ENCODE measurements around the gene KCNAB3.

Gene KCNAB3

DNA sequence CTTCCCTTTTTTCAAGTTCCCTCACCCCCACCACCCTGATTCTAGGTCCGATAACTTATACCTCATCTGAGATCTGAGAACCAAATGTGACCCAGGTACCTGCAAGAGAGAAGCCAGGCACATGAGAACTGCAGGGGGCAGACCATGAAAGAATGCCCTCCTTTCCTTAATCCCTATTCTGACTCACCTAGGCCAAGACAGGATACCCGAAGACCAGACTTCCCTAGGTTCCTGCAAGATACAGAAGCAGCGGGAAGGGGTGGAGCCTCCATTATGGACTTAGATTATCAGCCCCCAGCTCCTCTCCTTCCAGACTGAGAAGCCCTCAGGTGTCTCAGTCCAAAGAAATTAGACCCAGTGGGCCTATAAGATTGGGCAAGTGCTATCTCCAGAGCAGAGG lies 2.1 kb downstream of the KCNAB3 start:
- no peak overlapping the region for H3K27ac Mint-ChIP-seq
- peaks cover 17% of the 10 kb centered on the region for H3K4me1 Mint-ChIP-seq
- peaks cover 8% of the 10 kb centered on the region for H3K36me3 Mint-ChIP-seq (ENCODE audit: low read depth)
- peaks cover 6% of the 10 kb centered on the region for H3K27me3 Mint-ChIP-seq (ENCODE audit: low read depth)
- H3K9me3 Mint-ChIP-seq = no peaks in the 10 kb centered on the region
- TF ChIP-seq, protein P1, sequence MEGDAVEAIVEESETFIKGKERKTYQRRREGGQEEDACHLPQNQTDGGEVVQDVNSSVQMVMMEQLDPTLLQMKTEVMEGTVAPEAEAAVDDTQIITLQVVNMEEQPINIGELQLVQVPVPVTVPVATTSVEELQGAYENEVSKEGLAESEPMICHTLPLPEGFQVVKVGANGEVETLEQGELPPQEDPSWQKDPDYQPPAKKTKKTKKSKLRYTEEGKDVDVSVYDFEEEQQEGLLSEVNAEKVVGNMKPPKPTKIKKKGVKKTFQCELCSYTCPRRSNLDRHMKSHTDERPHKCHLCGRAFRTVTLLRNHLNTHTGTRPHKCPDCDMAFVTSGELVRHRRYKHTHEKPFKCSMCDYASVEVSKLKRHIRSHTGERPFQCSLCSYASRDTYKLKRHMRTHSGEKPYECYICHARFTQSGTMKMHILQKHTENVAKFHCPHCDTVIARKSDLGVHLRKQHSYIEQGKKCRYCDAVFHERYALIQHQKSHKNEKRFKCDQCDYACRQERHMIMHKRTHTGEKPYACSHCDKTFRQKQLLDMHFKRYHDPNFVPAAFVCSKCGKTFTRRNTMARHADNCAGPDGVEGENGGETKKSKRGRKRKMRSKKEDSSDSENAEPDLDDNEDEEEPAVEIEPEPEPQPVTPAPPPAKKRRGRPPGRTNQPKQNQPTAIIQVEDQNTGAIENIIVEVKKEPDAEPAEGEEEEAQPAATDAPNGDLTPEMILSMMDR (IDR thresholded peaks at IDR 0.05; ENCODE audit: unreplicated experiment in 3 of 3) = no peak
- H3K4me3 Mint-ChIP-seq = peak overlapping the region; percentile 64 to 78 (median 70)

DNA sequence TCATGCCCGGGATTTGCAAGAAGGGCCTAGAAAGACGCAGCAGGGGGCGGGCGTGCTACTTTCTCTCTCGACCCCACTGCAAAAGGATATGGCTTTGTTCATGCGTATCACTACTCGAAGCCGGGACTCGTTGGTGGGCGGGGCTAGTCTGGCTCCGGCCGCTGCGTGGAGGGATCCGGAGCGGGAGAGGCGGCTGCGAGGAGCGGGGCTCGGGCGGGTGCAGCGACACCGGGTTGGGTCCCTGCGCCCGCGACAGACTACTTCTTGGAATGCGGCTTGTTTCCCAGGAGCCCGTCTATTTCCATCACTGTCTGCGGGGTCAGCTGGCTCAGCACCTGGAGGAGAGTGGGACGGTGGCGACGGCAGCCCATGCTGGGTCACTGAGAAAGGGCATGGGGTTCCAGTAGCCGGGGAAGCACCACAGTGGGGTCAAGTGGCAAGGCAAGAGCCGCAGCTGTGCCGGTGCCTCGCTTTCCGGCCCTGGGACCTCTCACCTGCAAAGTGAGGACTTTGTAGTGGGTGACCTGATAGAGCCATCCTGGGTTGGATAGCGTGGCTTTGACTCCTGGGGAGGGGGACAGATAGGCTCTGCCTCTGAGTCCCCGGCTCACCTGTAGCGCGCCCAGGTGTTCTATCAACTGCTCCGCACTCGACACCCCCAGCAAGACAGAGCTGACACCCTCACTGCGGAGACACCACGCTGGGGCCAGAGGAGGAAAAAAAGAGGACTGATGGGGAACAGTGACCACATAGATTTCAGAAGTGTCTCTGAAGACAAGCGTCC lies 6.6 kb downstream of the KCNAB3 start:
- H3K27me3 Mint-ChIP-seq (ENCODE audit: low read depth) = peaks cover 10% of the 10 kb centered on the region
- H3K4me1 Mint-ChIP-seq = peaks cover 19% of the 10 kb centered on the region
- H3K4me3 Mint-ChIP-seq = peak overlapping the region; percentile 66 to 76 (median 72)
- TF ChIP-seq, protein P1 (IDR thresholded peaks at IDR 0.05; ENCODE audit: unreplicated experiment in 3 of 3) = no peak
- peaks cover 7% of the 10 kb centered on the region for H3K36me3 Mint-ChIP-seq (ENCODE audit: low read depth)
- peak overlapping the region; percentile 83 to 92 (median 90) for H3K27ac Mint-ChIP-seq
- H3K9me3 Mint-ChIP-seq = no peaks in the 10 kb centered on the region

DNA sequence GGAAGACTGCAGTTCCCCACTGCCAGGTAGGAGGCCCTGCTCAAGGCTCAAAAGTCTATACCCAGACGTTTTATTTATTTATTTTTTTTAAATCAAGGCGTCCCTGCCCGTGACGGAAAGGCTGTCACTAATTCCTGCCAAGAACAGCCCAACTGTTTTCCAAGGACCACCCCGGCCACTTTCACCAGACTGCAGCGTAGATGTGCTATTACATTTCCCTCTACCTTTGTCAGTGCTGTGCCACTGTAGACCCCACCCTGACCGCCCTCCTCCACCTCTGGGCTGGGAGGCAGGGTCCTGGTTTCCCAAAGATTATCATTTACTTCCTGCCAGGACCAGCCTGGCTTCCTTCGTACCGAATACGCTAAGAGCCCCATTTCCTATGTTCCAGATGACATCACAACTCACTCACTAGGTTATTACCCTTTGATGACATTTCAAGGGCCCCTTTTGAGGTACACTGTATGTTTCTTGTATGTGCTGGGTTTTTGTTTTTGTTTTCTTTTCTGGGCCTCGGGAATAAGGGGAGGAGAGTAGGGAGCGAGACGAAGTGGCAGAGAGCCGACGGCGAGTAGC lies 7.3 kb downstream of the KCNAB3 start:
- Mint-ChIP-seq H3K27ac (peak overlapping the region; percentile 83 to 92 (median 90)), H3K27me3 (ENCODE audit: low read depth) (peaks cover 10% of the 10 kb centered on the region), H3K4me3 (peak overlapping the region; percentile 66 to 76 (median 72)), H3K36me3 (ENCODE audit: low read depth) (peaks cover 1% of the 10 kb centered on the region), H3K9me3 (no peaks in the 10 kb centered on the region), H3K4me1 (peaks cover 19% of the 10 kb centered on the region)
- TF ChIP-seq, protein P1 (IDR thresholded peaks at IDR 0.05; ENCODE audit: unreplicated experiment in 3 of 3) = no peak

DNA sequence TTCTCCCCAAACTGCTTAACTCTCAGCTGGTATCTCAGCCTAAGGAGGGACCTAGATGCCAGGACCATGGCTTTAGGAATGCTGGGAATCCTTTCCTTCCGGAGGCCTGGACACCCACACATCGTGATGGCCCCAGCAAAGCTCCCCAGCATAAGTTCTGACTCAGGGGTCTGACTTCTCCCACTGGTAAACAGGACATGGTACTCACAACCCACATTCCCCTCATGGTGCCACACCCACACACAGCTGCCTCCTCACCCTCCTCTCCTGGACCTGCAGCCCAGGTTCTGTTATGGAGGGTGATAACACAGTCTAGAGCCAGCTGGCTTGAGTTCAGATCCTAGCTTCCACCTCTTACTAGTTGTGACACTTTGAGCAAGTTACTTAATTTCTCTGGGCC lies 12.8 kb downstream of the KCNAB3 start:
- H3K4me1 Mint-ChIP-seq = peaks cover 42% of the 10 kb centered on the region
- TF ChIP-seq, protein P1 (IDR thresholded peaks at IDR 0.05; ENCODE audit: unreplicated experiment in 3 of 3) = no peak
- H3K27me3 Mint-ChIP-seq (ENCODE audit: low read depth) = peaks cover 4% of the 10 kb centered on the region
- H3K9me3 Mint-ChIP-seq = no peaks in the 10 kb centered on the region
- peak overlapping the region; percentile 91 to 95 (median 91) for H3K27ac Mint-ChIP-seq
- H3K36me3 Mint-ChIP-seq (ENCODE audit: low read depth) = peaks cover 9% of the 10 kb centered on the region
- peak overlapping the region; percentile 77 to 86 (median 80) for H3K4me3 Mint-ChIP-seq

DNA sequence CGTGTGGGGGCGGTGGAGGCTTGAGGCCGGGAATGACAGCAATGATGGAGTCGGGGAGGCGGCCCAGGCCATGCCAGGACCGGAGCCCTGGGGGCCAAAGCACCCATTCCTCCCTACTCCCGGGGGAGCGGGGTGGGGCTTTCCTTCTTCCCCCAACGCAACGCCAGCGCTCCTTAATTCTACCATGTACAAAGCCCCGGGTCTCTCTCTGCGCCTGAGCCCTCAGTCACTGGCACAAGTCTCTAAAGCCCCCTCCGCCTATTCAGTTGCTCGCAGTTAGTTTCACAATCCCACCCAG lies 13.3 kb downstream of the KCNAB3 start:
- Mint-ChIP-seq H3K4me1 (peaks cover 40% of the 10 kb centered on the region), H3K27me3 (ENCODE audit: low read depth) (peaks cover 4% of the 10 kb centered on the region), H3K4me3 (peak overlapping the region; percentile 77 to 86 (median 80)), H3K27ac (peak overlapping the region; percentile 91 to 95 (median 91)), H3K9me3 (no peaks in the 10 kb centered on the region), H3K36me3 (ENCODE audit: low read depth) (peaks cover 9% of the 10 kb centered on the region)
- TF ChIP-seq, protein P1 (IDR thresholded peaks at IDR 0.05; ENCODE audit: unreplicated experiment in 3 of 3) = no peak
